BLaER1 treated with 17β-estradiol and CSF1 and Interleukin-3, amounts not matched to agents 10 nM and 100 nM (cell line): ENCODE results near the gene DPYSL5.
A peak's percentile ranks its signal among the peaks of the same experiment; 100 is the strongest.

Experiments used
- H3K27ac ChIP-seq, 11 experiments: shearing (Covaris generic); formaldehyde crosslinking; 2 replicates each; pipeline ENCODE4 v1.8.1; 2022
- H3K27me3 ChIP-seq, 11 experiments: shearing (Covaris generic); formaldehyde crosslinking; 2 replicates each; pipeline ENCODE4 v1.8.1; 2022
- H3K36me3 ChIP-seq, 11 experiments: shearing (Covaris generic); formaldehyde crosslinking; 2 replicates each; pipeline ENCODE4 v1.8.1; 2022
- H3K4me1 ChIP-seq, 10 experiments: shearing (Covaris generic); formaldehyde crosslinking; 2 replicates each; pipeline ENCODE4 v1.8.1; 2022
- H3K4me2 ChIP-seq, 11 experiments: shearing (Covaris generic); formaldehyde crosslinking; 2 replicates each; pipeline ENCODE4 v1.8.1; 2022
- H3K4me3 ChIP-seq, 10 experiments: shearing (Covaris generic); formaldehyde crosslinking; 2 replicates each; pipeline ENCODE4 v1.8.1; 2022
- H3K9ac ChIP-seq, 11 experiments: shearing (Covaris generic); formaldehyde crosslinking; 2 replicates each; pipeline ENCODE4 v1.8.1; 2022
- H3K9me3 ChIP-seq, 11 experiments: shearing (Covaris generic); formaldehyde crosslinking; replicated peaks in 1 of 11; 2 replicates each; pipeline ENCODE4 v1.8.1; 2022
- H4K20me1 ChIP-seq, 11 experiments: shearing (Covaris generic); formaldehyde crosslinking; 2 replicates each; pipeline ENCODE4 v1.8.1; 2022
- Cebpa-rat ChIP-seq, 11 experiments: shearing (Covaris generic); IDR thresholded peaks; 2 replicates each; pipeline ENCODE4 v1.8.1; 2022

The DPYSL5 gene

GRCh38 chr2:26952374-26952773 lies 104.4 kb downstream of the DPYSL5 start:
- Histone ChIP-seq H3K9me3 (no peaks in the 10 kb centered on the region), H3K9ac (no peak overlapping the region), H3K4me2 (no peak overlapping the region), H4K20me1 (no peaks in the 10 kb centered on the region), H3K4me1 (peaks cover 0 to 11% (median 2%) of the 10 kb centered on the region in 10 experiments; a peak in 8 of 20 replicates), H3K27ac (no peak overlapping the region), H3K4me3 (no peak overlapping the region), H3K36me3 (no peaks in the 10 kb centered on the region), H3K27me3 (no peaks in the 10 kb centered on the region)
- TF ChIP-seq Cebpa-rat (IDR thresholded peaks at IDR 0.05), result no peak

- Histone ChIP-seq H3K4me1 (peaks cover 2 to 11% (median 5%) of the 10 kb centered on the region in 10 experiments; a peak in 17 of 20 replicates), H3K9ac (no peak overlapping the region), H4K20me1 (no peaks in the 10 kb centered on the region), H3K4me2 (no peak overlapping the region), H3K4me3 (no peak overlapping the region), H3K27me3 (no peaks in the 10 kb centered on the region), H3K27ac (no peak overlapping the region), H3K36me3 (no peaks in the 10 kb centered on the region), H3K9me3 (no peaks in the 10 kb centered on the region)
- TF ChIP-seq Cebpa-rat (IDR thresholded peaks at IDR 0.05), result no peak
Observed at GRCh38 chr2:26954135-26954534, 106.2 kb downstream of the DPYSL5 start.

- no peak overlapping the region for H3K27ac ChIP-seq
- no peaks in the 10 kb centered on the region for H3K27me3 ChIP-seq
- no peak overlapping the region for H3K4me3 ChIP-seq
- H3K9ac ChIP-seq, result no peak overlapping the region
- peaks cover 3 to 23% (median 9%) of the 10 kb centered on the region in 10 experiments; a peak in 13 of 20 replicates for H3K4me1 ChIP-seq
- H4K20me1 ChIP-seq, result no peaks in the 10 kb centered on the region
- no peaks in the 10 kb centered on the region for H3K9me3 ChIP-seq
- H3K36me3 ChIP-seq, result no peaks in the 10 kb centered on the region
- H3K4me2 ChIP-seq, result no peak overlapping the region
- TF ChIP-seq Cebpa-rat (IDR thresholded peaks at IDR 0.05), result no peak
Observed at GRCh38 chr2:26957041-26957440, 109.1 kb downstream of the DPYSL5 start.

GRCh38 chr2:26957534-26957933 lies 109.6 kb downstream of the DPYSL5 start:
- H3K4me2 ChIP-seq, result no peak overlapping the region
- no peak overlapping the region for H3K9ac ChIP-seq
- no peak overlapping the region for H3K4me3 ChIP-seq
- no peaks in the 10 kb centered on the region for H3K36me3 ChIP-seq
- H3K4me1 ChIP-seq, result peaks cover 0 to 23% (median 9%) of the 10 kb centered on the region in 10 experiments; a peak in 10 of 20 replicates
- no peaks in the 10 kb centered on the region for H4K20me1 ChIP-seq
- H3K9me3 ChIP-seq, result no peaks in the 10 kb centered on the region
- H3K27me3 ChIP-seq, result no peaks in the 10 kb centered on the region
- no peak overlapping the region for H3K27ac ChIP-seq
- no peak for TF ChIP-seq Cebpa-rat (IDR thresholded peaks at IDR 0.05)

GRCh38 chr2:26959331-26959730 lies 111.4 kb downstream of the DPYSL5 start:
- no peak for TF ChIP-seq Cebpa-rat (IDR thresholded peaks at IDR 0.05)
- H3K9me3 ChIP-seq, result no peaks in the 10 kb centered on the region
- peak overlapping the region in 7 of 11 experiments; percentile 2 to 57 (median 28); a peak in 7 of 22 replicates for H3K4me2 ChIP-seq
- no peak overlapping the region for H3K9ac ChIP-seq
- H3K4me1 ChIP-seq, result peaks cover 0 to 23% (median 9%) of the 10 kb centered on the region in 10 experiments; a peak in 10 of 20 replicates
- no peaks in the 10 kb centered on the region for H4K20me1 ChIP-seq
- no peaks in the 10 kb centered on the region for H3K36me3 ChIP-seq
- no peak overlapping the region for H3K4me3 ChIP-seq
- H3K27ac ChIP-seq, result no peak overlapping the region
- no peaks in the 10 kb centered on the region for H3K27me3 ChIP-seq

- Histone ChIP-seq H3K4me3 (no peak overlapping the region), H3K27ac (no peak overlapping the region), H3K4me2 (no peak overlapping the region), H4K20me1 (no peaks in the 10 kb centered on the region), H3K36me3 (no peaks in the 10 kb centered on the region), H3K4me1 (peaks cover under 1 to 14% (median 3%) of the 10 kb centered on the region in 10 experiments; a peak in 14 of 20 replicates), H3K9me3 (no peaks in the 10 kb centered on the region), H3K27me3 (peaks cover 0 to 14% (median 8%) of the 10 kb centered on the region in 11 experiments; a peak in 12 of 22 replicates), H3K9ac (no peak overlapping the region)
- no peak for TF ChIP-seq Cebpa-rat (IDR thresholded peaks at IDR 0.05)
Observed at GRCh38 chr2:26964446-26965130, 116.7 kb downstream of the DPYSL5 start.

- Histone ChIP-seq H3K9ac (no peak overlapping the region), H3K36me3 (no peaks in the 10 kb centered on the region), H3K27me3 (peaks cover 15 to 46% (median 40%) of the 10 kb centered on the region in 11 experiments; a peak in 21 of 22 replicates), H3K9me3 (no peaks in the 10 kb centered on the region), H4K20me1 (peaks cover 0 to 13% (median 4%) of the 10 kb centered on the region in 11 experiments; a peak in 5 of 22 replicates), H3K4me3 (no peak overlapping the region), H3K4me2 (no peak overlapping the region), H3K27ac (no peak overlapping the region), H3K4me1 (peaks cover 9 to 15% (median 12%) of the 10 kb centered on the region in 10 experiments; a peak in 18 of 20 replicates)
- no peak for TF ChIP-seq Cebpa-rat (IDR thresholded peaks at IDR 0.05)
Observed at GRCh38 chr2:26968001-26968400, 120.1 kb downstream of the DPYSL5 start.

- Histone ChIP-seq H3K36me3 (no peaks in the 10 kb centered on the region), H3K4me2 (peak overlapping the region in 6 of 11 experiments; percentile 51 to 82 (median 78); a peak in 9 of 22 replicates)
Observed at GRCh38 chr2:26969077-26969844, 121.3 kb downstream of the DPYSL5 start.

More at GRCh38 chr2:26969077-26969844, 121.3 kb downstream of the DPYSL5 start:
- H3K27me3 ChIP-seq, result peaks cover 15 to 48% (median 40%) of the 10 kb centered on the region in 11 experiments; a peak in 21 of 22 replicates
- peaks cover 0 to 13% (median 4%) of the 10 kb centered on the region in 11 experiments; a peak in 5 of 22 replicates for H4K20me1 ChIP-seq
- no peaks in the 10 kb centered on the region for H3K9me3 ChIP-seq
- no peak overlapping the region for H3K4me3 ChIP-seq
- TF ChIP-seq Cebpa-rat (IDR thresholded peaks at IDR 0.05), result no peak
- no peak overlapping the region for H3K27ac ChIP-seq
- no peak overlapping the region for H3K9ac ChIP-seq
- H3K4me1 ChIP-seq, result peaks cover 9 to 15% (median 12%) of the 10 kb centered on the region in 10 experiments; a peak in 18 of 20 replicates
